Stimulated activated CD4-positive, alpha-beta T cell treated with anti-CD3 and anti-CD28 coated beads, Interleukin-4, amount 100 ng/mL, for 4 hours (primary cell): ENCODE results near the gene HEMGN.
"Not testable (repeated sequence)": the region's sequence is repeated elsewhere in the genome, so short reads cannot be mapped to it uniquely, and the experiment has no call there.

Source experiments
- DNase-seq, 2 experiments: peaks; one replicate each; pipeline ENCODE4 v3.0.0-alpha.2; 2020

Gene HEMGN

DNA sequence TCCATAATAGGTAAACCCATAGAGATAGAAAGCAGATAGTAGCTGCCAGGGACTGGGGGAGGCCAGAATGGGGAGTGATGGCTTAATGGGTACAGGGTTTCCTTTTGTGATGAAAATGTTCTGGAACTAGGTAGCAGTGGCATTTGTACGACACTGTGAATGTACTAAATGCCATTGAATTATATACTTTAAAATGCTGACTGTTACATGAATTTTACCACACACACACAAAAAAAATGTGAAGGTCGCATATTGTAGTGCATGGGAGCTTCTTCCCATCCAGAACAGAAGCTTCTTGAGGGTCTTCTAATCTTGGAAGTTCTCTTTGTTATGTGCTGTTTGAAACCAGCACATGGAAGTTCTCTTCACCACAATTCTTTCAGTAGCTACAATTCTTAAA is 25.3 kb upstream of the HEMGN start:
- DNase-seq = no peak

DNA sequence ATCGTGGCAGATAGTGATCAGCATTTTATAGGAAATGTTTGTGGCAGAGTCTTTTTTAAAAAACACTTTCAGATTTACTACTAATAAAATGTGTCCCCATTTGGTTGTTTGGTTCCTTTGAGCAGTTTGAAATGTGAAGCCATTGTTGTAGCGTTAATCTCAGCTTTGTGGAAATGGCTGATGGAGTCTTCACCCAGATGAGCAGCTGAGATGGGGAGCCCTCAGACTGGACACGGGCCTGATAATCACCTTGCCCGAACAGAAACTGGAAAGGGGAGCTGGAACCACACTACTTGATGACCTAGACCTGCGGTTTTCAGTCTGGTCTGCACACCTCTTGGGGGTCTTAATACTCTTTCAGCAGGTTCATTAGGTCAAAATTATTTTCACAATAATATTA is 24.6 kb upstream of the HEMGN start:
- DNase-seq = no peak

DNA sequence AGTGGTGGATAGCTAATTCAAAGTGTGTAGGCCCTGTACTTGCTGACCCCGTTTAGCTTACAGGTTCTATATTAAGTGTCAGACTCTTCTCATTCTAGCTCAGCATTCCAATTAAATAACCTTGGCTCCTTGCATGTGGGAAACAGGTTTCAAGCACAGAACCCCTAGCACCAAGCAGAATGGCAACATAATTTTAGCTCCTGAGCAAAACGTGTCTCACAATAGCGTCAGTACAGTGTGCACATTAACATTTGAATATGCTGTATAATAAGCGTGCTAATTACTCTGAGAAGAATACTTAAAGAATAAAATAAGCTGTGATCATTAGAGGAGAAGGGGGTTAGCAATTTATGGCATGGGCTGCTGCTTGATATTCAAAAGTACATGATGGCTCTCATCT is 24.2 kb upstream of the HEMGN start:
- DNase-seq = no peak

DNA sequence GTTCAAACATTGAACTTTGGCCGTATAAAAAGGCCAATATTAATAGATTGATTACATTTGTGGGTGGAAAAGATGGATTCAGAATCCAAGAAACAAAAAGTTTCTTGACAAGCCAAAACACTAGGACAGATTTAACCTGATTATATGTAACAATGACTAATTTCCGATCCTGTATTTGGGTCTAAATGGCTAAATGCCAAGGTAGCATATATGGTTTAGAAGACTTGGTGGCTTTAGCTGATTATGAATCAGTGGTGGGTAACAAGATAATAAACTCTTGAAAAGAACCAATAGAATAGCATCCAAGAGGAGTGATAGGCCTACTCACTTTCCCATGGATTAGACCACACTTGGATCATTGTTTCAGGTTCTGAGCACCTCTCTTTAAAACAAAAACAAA is 23.4 kb upstream of the HEMGN start:
- DNase-seq = no peak

DNA sequence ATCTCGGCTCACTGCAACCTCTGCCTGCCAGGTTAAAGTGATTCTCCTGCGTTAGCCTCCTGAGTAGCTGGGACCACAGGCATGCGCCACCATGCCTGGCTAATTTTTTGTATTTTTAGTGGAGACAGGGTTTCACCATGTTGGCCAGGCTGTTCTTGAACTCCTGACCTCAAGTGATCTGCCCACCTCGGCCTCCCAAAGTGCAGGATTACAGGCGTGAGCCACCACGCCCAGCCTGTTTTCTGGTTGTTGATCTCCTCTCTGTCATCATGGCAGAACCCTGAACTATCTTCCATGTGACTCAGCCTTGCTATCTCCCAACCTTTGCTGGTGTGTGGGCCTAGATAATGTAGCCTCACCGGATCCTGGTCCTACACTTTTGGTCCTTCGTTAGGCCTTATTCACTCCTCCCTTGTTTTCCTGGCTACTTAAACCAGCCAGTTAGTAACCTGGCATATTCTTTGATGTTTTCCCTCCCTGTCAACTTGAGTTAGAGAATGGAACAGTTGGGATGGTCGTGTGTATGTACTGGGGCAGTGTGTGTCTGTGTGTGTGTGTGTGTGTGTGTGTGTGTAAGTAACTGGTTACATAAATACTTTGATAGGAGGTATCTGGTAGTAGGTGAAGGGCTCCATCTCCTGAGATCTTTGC is 22.8 kb upstream of the HEMGN start:
- not testable (repeated sequence) for DNase-seq

DNA sequence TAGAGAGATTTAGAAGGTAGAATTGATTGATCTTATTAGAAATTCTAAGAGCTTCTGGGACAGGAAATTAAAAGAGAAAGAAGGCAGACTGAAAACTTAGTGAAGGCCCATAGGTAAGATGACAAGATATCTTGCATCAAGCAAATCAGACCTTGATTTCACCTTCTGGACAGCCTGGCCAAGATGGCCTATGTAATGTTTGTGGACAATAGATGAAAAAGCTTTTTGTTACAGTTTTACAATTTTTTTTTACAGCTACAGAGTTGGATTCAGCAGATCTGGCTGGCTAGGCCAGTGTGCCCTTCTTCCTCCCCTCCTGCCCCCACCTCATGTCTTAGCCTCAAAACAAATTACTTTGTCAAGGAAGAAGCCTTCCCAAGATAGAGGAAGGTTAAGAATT is 21.6 kb upstream of the HEMGN start:
- DNase-seq = no peak

DNA sequence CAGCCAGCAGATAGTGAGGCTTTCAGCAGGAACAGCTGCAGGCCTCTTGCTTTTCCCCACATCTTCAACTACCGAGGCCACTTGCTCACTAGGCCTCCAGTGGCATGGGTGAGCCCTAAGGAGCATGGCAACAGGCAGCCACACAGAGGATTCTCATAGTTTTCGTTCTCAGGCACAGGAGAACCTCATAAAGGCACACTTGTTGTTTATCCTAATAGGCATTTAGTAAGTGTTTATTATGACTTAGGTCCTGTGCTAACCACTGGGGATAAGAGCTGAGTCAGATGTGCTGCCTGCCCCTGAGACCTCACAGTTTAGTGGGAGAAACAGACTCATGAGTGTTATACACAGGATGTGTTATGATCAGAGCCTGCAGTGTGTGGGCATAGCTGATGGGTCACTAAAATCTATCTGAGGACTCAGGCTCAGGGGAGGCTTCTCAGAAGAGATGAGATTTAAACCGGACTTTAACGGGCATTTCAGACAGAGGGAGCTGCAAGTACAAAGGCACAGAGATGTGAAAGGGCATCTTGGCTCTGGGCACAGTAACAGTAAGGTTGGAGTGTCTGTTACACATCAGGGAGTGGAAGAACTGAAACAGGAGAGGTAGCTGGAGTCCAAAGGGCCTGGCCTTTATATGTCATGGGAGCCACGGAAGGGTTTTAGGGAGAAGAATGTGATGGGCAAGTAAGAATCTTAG is 21.0 kb upstream of the HEMGN start:
- no peak for DNase-seq

DNA sequence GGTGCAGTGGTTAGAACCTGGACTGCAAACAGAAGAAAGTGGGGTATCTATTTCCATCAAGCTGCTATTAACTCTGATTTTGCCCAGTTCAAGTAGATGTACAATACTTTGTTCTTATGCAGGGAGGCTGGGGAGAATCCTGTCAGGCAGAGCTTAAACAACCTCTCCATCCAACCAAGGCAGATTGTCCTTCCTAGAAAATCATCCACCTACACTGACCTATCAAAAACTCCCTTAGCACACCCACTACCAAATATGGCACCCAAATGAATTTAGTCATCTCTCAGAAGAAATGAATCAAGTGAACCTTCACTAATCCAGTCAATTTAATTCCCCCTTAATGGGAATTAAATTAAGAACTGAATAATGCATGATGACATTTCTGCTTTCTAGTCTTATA is 18.4 kb upstream of the HEMGN start:
- DNase-seq = no peak

DNA sequence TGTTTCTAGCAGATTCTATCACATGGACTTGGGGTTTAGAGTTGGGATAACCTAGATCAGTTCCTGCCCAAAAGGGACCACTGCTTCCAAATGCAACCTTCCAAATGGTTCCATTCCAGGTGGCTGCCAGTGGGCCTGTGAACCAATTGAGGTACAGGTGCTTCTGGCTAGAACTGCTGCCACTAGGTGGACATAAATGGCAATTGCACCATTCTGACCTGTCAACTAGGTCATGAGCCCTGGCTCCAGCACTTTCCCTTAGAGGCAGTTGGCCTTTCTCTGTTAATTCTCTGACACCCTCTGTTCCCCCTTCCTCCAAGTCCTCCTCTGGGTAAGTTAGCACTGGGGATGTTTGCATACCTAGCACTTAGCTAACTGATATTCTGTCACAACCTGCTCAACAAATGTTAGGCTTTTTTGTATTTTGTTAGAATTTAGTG is 16.6 kb upstream of the HEMGN start:
- DNase-seq = peak; percentile 34 to 58

DNA sequence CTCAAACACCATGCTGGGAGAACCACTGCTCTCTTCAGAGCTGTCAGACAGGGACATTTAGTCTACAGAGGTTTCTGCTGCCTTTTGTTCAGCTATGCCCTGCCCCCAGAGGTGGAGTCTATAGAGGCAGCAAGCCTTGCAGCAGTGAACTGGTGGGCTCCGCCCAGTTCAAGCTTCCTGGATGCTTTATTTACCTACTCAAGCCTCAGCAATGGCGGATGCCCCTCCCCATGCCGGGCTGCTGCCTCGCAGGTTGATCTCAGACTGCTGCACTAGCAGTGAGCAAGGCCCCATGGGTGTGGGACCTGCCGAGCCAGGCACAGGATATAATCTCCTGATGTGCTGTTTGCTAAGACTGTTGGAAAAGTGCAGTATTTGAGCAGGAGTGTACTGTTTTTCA is 12.9 kb upstream of the HEMGN start:
- DNase-seq = not testable (repeated sequence)

DNA sequence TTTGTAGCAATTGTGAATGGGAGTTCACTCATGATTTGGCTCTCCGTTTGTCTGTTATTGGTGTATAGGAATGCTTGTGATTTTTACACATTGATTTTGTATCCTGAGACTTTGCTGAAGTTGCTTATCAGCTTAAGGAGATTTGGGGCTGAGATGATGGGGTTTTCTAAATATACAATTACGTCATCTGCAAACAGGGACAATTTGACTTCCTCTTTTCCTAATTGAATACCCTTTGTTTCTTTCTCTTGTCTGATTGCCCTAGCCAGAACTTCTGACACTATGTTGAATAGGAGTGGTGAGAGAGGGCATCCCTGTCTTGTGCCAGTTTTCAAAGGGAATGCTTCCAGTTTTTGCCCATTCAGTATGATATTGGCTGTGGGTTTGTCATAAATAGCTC is 9.1 kb upstream of the HEMGN start:
- DNase-seq = not testable (repeated sequence)

DNA sequence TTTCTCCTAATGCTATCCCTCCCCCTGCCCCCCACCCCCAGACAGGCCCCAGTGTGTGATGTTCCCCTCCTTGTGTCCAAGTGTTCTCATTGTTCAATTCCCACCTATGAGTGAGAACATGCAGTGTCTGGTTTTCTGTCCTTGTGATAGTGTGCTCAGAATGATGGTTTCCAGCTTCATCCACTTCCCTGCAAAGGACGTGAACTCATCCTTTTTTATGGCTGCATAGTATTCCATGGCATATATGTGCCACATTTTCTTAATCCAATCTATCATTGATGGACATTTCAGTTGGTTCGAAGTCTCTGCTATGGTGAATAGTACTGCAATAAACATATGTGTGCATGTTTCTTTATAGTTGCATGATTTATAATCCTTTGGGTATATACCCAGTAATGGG is 7.5 kb upstream of the HEMGN start:
- not testable (repeated sequence) for DNase-seq

DNA sequence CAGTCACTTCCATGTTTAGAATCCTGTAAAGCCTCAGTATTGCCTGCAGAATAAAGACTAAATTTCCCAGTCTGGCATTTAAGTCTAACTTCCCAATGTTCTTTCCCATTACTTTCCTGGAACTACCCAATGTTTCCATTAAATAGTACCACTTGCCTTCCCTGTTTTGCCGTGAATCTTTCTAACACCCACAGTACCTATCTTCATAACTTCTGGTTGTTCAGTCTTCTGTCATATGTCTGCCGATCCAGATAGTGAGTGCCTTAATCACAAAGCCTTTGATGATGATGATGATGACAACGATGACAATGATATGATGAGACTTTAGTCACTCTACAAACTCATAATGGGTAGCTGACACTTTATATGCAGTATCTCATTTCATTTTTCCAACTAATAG is 6.6 kb upstream of the HEMGN start:
- DNase-seq = no peak

DNA sequence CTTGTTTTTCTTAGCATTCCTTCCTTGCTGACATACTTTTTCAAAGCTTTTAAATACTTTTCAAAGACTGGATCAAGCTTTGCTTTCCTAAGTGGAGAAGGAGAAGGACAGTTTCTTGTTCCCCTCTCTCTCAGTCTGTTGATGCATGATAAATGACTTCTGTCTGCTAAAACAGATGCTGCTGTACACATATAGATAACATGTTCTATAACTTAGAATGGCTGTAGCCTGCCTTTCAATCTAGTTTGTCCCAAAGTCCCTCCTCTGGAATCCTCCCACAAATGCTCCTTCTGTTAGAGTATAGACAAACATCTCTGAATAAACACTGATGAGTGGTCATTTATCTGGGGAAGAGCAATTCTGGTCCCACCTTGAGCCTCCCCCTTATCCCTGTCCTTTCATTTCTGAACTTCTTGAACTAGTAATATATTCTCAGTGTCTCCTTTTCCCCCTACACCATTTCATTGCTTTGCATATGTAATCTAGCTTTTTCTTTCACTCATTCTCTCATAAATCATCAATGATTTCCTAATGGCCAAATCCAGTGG is 5.4 kb upstream of the HEMGN start:
- no peak for DNase-seq

DNA sequence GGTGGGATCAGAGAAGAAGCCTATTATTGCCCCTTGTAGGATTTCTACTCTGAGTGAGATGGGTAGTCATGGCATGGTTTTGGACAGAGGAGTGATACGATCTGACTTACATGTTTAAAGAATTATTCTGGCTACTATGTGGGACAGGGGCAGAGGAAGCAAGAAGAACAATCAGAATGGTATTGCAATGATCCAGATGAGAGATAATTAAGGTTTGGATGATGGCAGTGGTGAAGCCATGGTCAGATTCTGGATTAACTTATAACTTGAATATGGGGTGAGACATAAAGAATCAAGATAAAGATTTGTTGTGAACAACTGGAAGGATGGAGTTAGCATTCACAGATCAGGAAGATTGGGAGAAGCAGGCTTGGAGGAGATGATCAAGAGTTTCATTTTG is 3.4 kb upstream of the HEMGN start:
- DNase-seq = no peak

DNA sequence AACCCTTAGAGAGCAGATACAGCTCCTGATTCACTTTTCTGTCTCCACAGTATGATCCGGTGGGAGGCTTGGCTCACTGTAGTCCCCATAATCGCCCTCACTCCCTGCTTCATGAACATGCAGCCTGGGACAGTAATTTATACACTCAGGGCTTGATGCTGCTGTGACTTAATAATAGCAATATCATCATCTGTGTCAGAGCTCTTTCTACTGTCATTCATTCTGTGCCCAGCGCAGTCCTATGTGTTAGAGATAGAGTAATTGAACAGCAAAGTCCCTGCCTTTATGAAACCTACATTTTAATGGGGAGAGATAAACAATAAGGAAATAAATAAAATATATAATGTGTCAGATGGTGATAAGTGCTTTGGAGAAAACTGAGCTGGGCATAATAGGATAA is 2.8 kb upstream of the HEMGN start:
- DNase-seq = no peak

DNA sequence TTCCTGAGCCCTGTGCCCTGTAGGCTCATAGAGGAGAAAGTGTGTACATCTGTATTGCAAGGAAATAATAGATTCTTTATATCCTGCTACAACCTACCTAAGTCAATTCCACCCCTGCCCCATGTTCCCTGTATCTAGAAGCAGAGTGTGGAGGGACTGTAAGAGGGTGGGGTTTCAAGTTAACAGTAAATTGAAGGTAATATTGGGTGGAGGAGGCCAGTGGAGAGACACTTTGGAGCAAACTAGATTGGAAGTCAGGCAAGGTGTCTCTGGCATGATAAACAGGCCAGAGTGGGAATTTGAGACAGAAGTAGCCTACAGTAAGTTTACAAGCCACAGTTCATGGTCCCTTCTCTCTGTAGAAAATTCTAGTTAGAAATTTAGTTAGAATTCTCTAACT is 2.3 kb upstream of the HEMGN start:
- no peak for DNase-seq

DNA sequence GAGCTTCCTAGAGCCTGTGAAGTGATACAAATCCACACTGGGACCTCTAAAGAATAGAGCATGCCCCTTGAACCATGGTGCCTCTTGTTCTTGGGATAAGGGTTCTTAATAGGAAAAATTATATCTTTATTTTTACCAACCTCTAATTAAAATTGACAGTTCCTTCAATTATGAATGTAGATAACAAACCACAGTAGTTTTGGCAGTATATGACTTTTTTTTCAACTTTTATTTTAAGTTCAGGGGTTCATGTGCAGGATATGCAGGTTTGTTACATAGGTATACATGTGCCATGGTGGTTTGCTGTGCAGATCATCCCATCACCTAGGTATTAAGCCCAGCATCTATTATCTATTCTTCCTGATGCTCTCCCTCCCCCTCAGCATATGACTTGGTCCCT is 974 bp downstream of the HEMGN start:
- DNase-seq = no peak

DNA sequence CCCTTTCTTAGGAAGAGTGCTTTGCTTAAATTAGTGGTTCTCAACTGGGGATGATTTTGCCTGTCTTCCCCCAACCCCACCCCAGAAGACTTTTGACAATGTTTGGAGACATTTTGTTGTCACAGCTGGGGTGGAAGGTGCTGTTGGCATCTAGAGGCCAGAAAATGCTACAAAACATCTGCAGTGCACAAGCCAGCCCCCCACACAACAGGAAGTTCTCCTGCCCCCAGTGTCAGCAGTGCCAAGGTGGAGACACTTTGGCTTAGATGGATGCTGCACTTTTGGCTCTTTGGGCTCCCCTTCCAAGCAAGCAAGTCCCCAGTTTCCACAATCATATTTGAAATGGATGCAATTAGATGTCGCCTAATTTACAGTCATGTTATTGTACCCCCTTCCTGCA is 2.7 kb downstream of the HEMGN start:
- no peak for DNase-seq

DNA sequence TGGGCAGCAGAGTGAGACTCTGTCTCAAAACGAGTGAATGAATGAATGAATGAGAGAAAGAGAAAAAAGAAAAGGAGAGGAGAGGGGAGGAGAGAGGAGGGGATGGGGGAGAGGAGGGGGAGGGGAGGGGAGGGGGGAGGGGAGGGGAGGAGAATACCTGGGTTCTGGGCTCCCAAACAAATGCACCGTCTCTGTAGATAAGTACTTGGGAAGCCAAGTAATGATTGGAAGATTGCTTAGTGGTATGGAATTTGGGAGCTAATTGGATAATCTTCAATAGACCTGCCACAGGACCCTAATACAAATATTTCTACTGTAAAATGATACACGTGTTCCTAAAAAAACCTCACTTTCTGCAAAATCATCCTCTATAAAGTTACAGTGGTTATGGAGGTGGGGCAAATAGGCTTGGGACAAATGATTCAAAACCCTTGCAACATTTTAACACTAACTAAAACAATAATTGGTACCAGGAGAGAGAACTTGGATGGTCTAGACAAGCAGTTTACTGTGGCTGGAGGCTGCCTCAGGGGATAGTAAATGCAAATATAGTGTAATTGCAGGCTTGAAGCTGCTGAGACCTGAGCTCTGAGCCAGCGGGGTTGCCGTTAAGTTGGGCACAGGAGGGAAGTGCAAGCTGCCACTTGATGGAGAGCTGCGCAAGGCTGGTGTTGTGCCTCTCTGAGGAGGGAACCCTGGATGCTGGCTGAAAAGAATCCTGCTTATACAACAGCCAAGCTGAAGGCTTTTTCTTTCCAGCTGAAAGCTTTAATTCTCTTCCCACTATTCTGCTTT is 3.5 kb downstream of the HEMGN start:
- no peak for DNase-seq

DNA sequence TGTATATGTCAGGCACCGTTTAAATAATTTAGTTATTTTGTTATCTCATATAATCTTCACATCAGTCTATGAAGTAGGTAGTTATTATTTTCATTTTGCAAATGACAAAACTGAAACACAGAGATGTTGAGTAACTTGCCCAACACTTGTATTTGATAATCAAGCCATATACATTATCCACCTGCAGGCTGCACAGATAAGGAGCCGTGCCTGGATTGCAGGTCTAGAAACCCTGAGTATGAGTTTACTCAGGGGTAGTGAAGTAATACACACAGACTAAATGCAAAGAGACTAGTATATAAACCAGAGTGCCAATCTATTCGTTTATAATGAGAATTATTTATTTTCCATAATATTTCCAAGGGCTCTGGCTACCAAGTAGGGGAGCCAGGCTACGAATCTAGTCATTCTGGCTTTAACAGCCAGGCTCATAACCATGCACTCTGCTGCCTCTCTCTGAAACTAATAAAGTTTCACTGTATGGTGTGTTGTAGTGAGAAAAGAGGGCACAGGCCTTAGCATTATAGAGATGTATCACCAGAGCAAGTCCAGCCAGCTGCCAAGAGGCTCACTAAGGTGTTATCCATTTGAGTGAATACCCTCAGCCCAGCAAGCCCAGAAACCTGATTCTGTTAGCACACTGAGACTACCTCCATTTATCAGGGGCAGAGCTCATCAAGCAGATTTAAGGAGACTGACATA is 4.5 kb downstream of the HEMGN start:
- no peak for DNase-seq

DNA sequence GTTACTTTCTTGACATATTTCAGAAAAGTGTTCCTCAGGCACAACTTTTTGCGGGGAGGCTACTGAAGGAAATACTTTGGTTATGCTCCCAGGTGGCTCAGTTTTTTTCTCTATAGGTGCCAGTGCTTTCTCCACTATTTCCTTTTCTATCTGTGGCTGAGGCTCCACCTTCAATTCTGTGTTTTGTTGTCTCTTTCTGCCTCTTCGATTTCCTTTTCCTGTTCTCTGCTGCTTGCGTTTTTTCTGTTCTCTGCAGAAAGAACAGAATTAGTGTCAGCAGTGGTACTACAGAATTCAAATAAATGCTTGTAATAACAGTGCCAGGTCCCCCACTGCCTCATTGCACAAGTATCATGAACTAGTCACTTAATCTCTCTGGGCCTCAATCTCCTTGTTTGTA is 7.0 kb downstream of the HEMGN start:
- no peak for DNase-seq

DNA sequence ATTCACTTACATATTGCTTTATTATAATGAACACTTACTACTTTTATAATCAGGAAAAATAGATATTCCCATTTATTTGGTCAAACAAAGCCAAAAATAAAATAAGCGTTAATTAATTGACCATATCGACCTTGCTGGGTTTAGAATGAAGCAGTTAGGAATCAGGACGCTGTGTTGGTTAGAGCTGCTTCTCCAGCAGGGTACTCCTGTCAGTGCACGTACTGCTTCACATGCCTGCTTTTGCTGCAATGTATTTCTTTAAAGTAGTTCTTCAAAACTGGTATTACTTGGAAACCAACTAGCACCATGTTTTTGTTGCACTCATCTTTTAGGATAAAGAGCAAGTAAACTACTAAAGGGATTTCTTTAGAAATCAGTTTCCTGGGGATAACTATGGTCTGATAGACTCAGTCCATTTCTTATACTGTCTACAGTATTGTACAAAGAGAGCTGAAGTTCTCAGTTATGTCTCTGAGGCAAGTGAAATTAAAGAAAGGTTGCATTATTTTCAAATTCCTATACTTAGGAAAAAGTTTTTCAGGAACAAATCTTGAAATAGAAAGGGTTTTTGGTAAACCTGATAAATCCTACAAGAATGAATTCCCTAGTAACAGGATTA is 8.9 kb downstream of the HEMGN start:
- DNase-seq = no peak
